IMR-90 (cell line): ENCODE measurements around the gene COX7B. TPM values are rescaled to one million over a fixed set of nuclear protein-coding genes. Genes with fewer than 3 reads are reported as not detected.
"Not testable (repeated sequence)": the region's sequence is repeated elsewhere in the genome, so short reads cannot be mapped to it uniquely, and the experiment has no call there.

ENCODE experiments used
- ATAC-seq: fragments of 200-7000 bp; cut with Tn5 transposase; 2 replicates; pipeline ENCODE4 v1.9.1; 2020; ENCODE audit warnings: low read depth, mild to moderate bottlenecking, moderate library complexity
- BruUV-seq: library from RNA; stranded (reverse); fragments of 400-500 nt; replicated peaks from 2 replicates; lab custom pipeline; 2021; lab: Mats Ljungman, UMichigan
- CTCF ChIA-PET: fragments of 300-600 bp; formaldehyde crosslinking; extraction: SDS; loops from one replicate; lab custom pipeline; 2021; ENCODE audit warnings: antibody characterized with exemption; lab: Yijun Ruan, JAX
- POLR2A ChIA-PET: fragments of 300-600 bp; sonication (Branson Sonifier 250); formaldehyde crosslinking; loops from one replicate; lab custom pipeline; 2022; ENCODE audit warnings: antibody characterized with exemption; ENCODE audit not compliant: unreplicated experiment; lab: Charles Lee
- DNase-seq: peaks from one replicate; pipeline ENCODE4 v3.0.0; 2013
- H2AFZ ChIP-seq: replicated peaks from 2 replicates; pipeline ENCODE3; 2013; ENCODE audit warnings: low read length, mild to moderate bottlenecking; ENCODE audit not compliant: poor library complexity
- H2AK5ac ChIP-seq: 2 replicates; pipeline ENCODE4 v1.6.1; 2013; ENCODE audit warnings: low read depth, low read length, inconsistent platforms
- H2AK9ac ChIP-seq: replicated peaks from 2 replicates; pipeline ENCODE3; 2013; ENCODE audit warnings: mild to moderate bottlenecking, low read depth, low read length, moderate library complexity; ENCODE audit not compliant: poor library complexity
- H2BK120ac ChIP-seq: 2 replicates; pipeline ENCODE4 v1.6.1; 2013; ENCODE audit warnings: low read depth, low read length, inconsistent platforms
- H2BK15ac ChIP-seq: 3 replicates; pipeline ENCODE4 v1.6.1; 2013; ENCODE audit warnings: low read depth, low read length, inconsistent platforms
- H2BK20ac ChIP-seq: 2 replicates; pipeline ENCODE4 v1.6.1; 2013; ENCODE audit warnings: low read depth, mild to moderate bottlenecking, inconsistent platforms, low read length, moderate library complexity
- H2BK5ac ChIP-seq: 2 replicates; pipeline ENCODE4 v1.6.1; 2013; ENCODE audit warnings: mild to moderate bottlenecking, low read depth, low read length, inconsistent platforms; ENCODE audit not compliant: poor library complexity, severe bottlenecking
- H3K14ac ChIP-seq: replicated peaks from 2 replicates; pipeline ENCODE4 v1.6.1; 2013; ENCODE audit warnings: low read depth, low read length, inconsistent platforms
- H3K18ac ChIP-seq: 2 replicates; pipeline ENCODE4 v1.6.1; 2013; ENCODE audit warnings: low read depth, low read length, control low read depth
- H3K23ac ChIP-seq: 2 replicates; pipeline ENCODE4 v1.6.1; 2013; ENCODE audit warnings: low read depth, low read length, inconsistent platforms
- H3K27ac ChIP-seq: 2 replicates; pipeline ENCODE4 v1.5.1; 2013; ENCODE audit warnings: mild to moderate bottlenecking, control low read depth, low read length; ENCODE audit not compliant: insufficient read depth
- H3K27me3 ChIP-seq: 2 replicates; pipeline ENCODE4 v1.6.1; 2013; ENCODE audit warnings: low read length; ENCODE audit not compliant: control insufficient read depth, insufficient read depth
- H3K36me3 ChIP-seq: 2 replicates; pipeline ENCODE4 v1.6.1; 2013; ENCODE audit warnings: low read length, mixed read lengths; ENCODE audit not compliant: control insufficient read depth, insufficient read depth
- H3K4ac ChIP-seq: 2 replicates; pipeline ENCODE4 v1.6.1; 2013; ENCODE audit warnings: low read depth, low read length, inconsistent platforms
- H3K4me1 ChIP-seq: 2 replicates; pipeline ENCODE4 v1.6.1; 2013; ENCODE audit warnings: low read length, mixed read lengths; ENCODE audit not compliant: control insufficient read depth, insufficient read depth
- H3K4me2 ChIP-seq: 2 replicates; pipeline ENCODE4 v1.6.1; 2013; ENCODE audit warnings: low read depth, mild to moderate bottlenecking, control low read depth, low read length, moderate library complexity
- H3K4me3 ChIP-seq: 2 replicates; pipeline ENCODE4 v1.5.1; 2013; ENCODE audit warnings: low read depth, mild to moderate bottlenecking, control low read depth, low read length, moderate library complexity; ENCODE audit not compliant: insufficient read depth
- H3K56ac ChIP-seq: 2 replicates; pipeline ENCODE4 v1.6.1; 2013; ENCODE audit warnings: low read length, inconsistent platforms; ENCODE audit not compliant: insufficient read depth; ENCODE audit errors: extremely low read depth
- H3K79me1 ChIP-seq, 2 experiments: 2 replicates each; pipeline ENCODE4 v1.6.1; 2013; ENCODE audit warnings: low read length in 2 of 2, inconsistent platforms in 1 of 2, low read depth in 1 of 2
- H3K9ac ChIP-seq: 2 replicates; pipeline ENCODE4 v1.6.1; 2013; ENCODE audit warnings: low read depth, low read length, control low read depth
- H3K9me1 ChIP-seq: 2 replicates; pipeline ENCODE4 v1.6.1; 2013; ENCODE audit warnings: low read length, inconsistent platforms; ENCODE audit not compliant: insufficient read depth
- H3K9me3 ChIP-seq: 2 replicates; pipeline ENCODE4 v1.6.1; 2013; ENCODE audit warnings: low read length; ENCODE audit not compliant: control insufficient read depth, insufficient read depth
- H4K20me1 ChIP-seq: 2 replicates; pipeline ENCODE4 v1.6.1; 2013; ENCODE audit warnings: low read length, inconsistent platforms; ENCODE audit not compliant: insufficient read depth
- H4K5ac ChIP-seq: 2 replicates; pipeline ENCODE4 v1.6.1; 2013; ENCODE audit warnings: mild to moderate bottlenecking, low read depth, low read length, control low read depth
- H4K8ac ChIP-seq, 2 experiments: 2 replicates each; pipeline ENCODE4 v1.6.1; 2013; ENCODE audit warnings: low read depth in 2 of 2, low read length in 2 of 2, control low read depth in 1 of 2, inconsistent platforms in 1 of 2
- H4K91ac ChIP-seq: 2 replicates; pipeline ENCODE4 v1.6.1; 2013; ENCODE audit warnings: low read depth, low read length, inconsistent platforms; ENCODE audit not compliant: insufficient read depth
- WGBS, 2 experiments: methylation state at CpG; one replicate each; pipeline versions ENCODE4 v1.1.5 to v1.1.7; 2013; ENCODE audit warnings: missing lambda C conversion rate in 2 of 2; ENCODE audit not compliant: insufficient read length in 1 of 2; ENCODE audit errors: extremely low coverage in 2 of 2; 5-methylcytosine and 5-hydroxymethylcytosine counted together
- dilution Hi-C: fragments of 300-500 bp; cut with HindIII; formaldehyde crosslinking; loops from one replicate; pipeline ENCODE4 v1.14.3; 2018; ENCODE audit warnings: low sequenced_read_pairs; ENCODE audit not compliant: unreplicated experiment
- in situ Hi-C: fragments of 300-500 bp; cut with MboI; formaldehyde crosslinking; loops from 3 replicates; pipeline ENCODE4 v1.14.3; 2019; ENCODE audit warnings: low sequenced_read_pairs, inconsistent platforms, mixed read lengths
- intact Hi-C: fragments of 100-400 bp; cut with micrococcal nuclease; formaldehyde crosslinking; loops from 2 replicates; pipeline ENCODE4 v1.10.0; 2022
- polyA plus RNA-seq, 3 experiments: library from polyadenylated mRNA; depleted of rRNA; stranded (reverse); fragments of >200 nt; gene quantifications; 2 replicates each; pipeline ENCODE4 v1.2.3, GENCODE V29; 2012; ENCODE audit warnings: low replicate concordance in 1 of 3
- total RNA-seq: library from RNA; depleted of rRNA; stranded (reverse); fragments of >200 nt; gene quantifications from 2 replicates; pipeline ENCODE4 v1.2.3, GENCODE V29; 2012

Gene COX7B
- total and polyA plus RNA-seq, 2 of the 4 experiments (the other 2 are of a cell fraction), result 330 to 912 TPM

DNA sequence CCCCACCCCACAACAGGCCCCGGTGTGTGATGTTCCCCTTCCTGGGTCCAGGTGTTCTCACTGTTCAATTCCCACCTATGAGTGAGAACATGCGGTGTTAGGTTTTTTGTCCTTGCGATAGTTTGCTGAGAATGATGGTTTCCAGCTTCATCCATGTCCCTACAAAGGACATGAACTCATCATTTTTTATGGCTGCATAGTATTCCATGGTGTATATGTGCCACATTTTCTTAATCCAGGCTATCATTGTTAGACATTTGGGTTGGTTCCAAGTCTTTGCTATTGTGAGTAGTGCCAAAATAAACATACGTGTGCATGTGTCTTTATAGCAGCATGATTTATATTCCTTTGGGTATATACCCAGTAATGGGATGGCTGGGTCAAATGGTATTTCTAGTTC lies 17.9 kb upstream of the COX7B start:
- H2AFZ ChIP-seq, H3K18ac ChIP-seq, intact Hi-C loops, CTCF ChIA-PET, H3K4ac ChIP-seq, H4K8ac ChIP-seq, H2BK15ac ChIP-seq, H4K20me1 ChIP-seq, H2AK5ac ChIP-seq, ATAC-seq, H2BK5ac ChIP-seq, POLR2A ChIA-PET, H3K56ac ChIP-seq, in situ Hi-C loops, H3K36me3 ChIP-seq, H3K14ac ChIP-seq, H3K27me3 ChIP-seq, H4K91ac ChIP-seq, H4K5ac ChIP-seq, H2AK9ac ChIP-seq, H3K4me2 ChIP-seq, H3K27ac ChIP-seq, H3K9me3 ChIP-seq, H2BK120ac ChIP-seq, DNase-seq, H3K23ac ChIP-seq, H3K9me1 ChIP-seq, dilution Hi-C loops, H3K4me3 ChIP-seq, H3K4me1 ChIP-seq, H3K79me1 ChIP-seq, BruUV-seq, H3K9ac ChIP-seq, H2BK20ac ChIP-seq: not testable (repeated sequence)
- WGBS, 2 experiments, result no CpG with 5 or more reads among the region's 4 CpGs
